ENCODE measurements around the gene SLC41A2. TPM values are rescaled to one million over a fixed set of nuclear protein-coding genes. Genes with fewer than 3 reads are reported as not detected.
"Not testable (repeated sequence)": the region's sequence is repeated elsewhere in the genome, so short reads cannot be mapped to it uniquely, and the experiment has no call there.

SLC41A2 gene
- polyA plus RNA-seq, 2 of the 4 experiments (the other 2 are of a cell fraction): 14.6 to 14.8 TPM

DNA sequence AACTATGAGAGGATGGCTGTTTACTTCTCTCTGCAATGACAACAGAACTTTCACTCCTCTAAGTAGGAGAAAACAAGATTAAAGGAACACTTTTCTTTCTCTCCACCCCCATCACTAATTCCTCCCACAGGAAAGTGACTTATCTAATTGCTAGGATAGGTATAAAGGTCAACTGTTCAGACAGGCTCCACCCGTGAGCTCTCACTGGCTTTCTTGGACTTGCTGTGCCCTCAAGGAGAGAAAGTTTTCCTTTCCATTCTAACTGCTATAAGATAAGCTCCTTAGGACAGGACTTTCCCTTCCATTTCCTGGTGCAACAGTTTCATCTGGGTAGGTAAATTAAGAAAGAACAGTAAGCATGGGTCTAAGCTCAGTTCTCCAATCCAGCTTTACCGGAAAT is 4.8 kb downstream of the SLC41A2 start:
- Histone ChIP-seq H3K27ac (peak overlapping the region; percentile 67 to 70), H3K4me3 (peak overlapping the region; percentile 22; the same call in 2 of the 3 replicates), H3K4me1 (peaks cover 51% of the 10 kb centered on the region), H3K9me3 (no peaks in the 10 kb centered on the region), H3K4me2 (peak overlapping the region; percentile 86)
- ATAC-seq (peak in 1 of 2 experiments; percentile 38; a peak in 3 of 6 replicates), DNase-seq (ENCODE audit: low read depth in 1 of 2, low spot score in 1 of 2) (peak in 1 of 2 experiments; percentile 64), FAIRE-seq (no peak)
- ChIA-PET CTCF (interaction anchor here (1.2 kb wide), 1 partner anchor 10 kb away, joined by 3 read pairs; no protein-coding TSS in a partner anchor), POLR2A (no interaction called here)
- 40% methylated on average over 2 of the region's 2 CpGs for WGBS (ENCODE audit: missing lambda C conversion rate)
- TF ChIP-seq EHMT2 (IDR thresholded peaks at IDR 0.05; ENCODE audit: low read depth) (no peak), ZSCAN20 (CRISPR knock-in tag; IDR thresholded peaks at IDR 0.05) (no peak), SMC3 (IDR thresholded peaks at IDR 0.05) (no peak), MAZ (IDR thresholded peaks at IDR 0.05; ENCODE audit: borderline replicate concordance, low read depth, low read length) (no peak), MAFK (IDR thresholded peaks at IDR 0.05; ENCODE audit: partially characterized antibody) (no peak)

DNA sequence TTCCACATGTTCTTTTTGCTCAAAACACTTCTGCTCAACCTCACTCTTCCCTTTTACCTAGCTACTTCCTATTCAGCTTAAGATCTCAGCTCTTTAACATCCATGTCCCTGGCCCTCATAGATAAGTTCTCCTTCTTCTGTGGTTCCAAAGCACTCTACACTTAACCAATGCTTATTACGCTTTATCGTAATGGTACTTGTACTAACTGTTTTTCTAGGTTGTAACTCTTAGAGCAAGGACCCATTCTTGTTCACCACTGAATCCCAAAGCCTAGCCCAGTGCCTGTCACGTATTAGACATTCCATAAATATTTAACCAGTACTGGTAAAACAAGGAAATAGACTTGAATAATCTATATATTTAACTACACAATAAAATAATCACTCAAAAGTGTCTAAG is 5.3 kb downstream of the SLC41A2 start:
- ATAC-seq (peak in 1 of 2 experiments; percentile 71; a peak in 3 of 6 replicates), DNase-seq (ENCODE audit: low read depth in 1 of 2, low spot score in 1 of 2) (peak in 1 of 2 experiments; percentile 60), FAIRE-seq (peak; percentile 56)
- Histone ChIP-seq H3K4me2 (peak overlapping the region; percentile 86), H3K4me1 (peaks cover 51% of the 10 kb centered on the region), H3K27ac (peak overlapping the region; percentile 67 to 70), H3K9me3 (no peaks in the 10 kb centered on the region), H3K4me3 (peak overlapping the region; percentile 22; the same call in 1 of the 3 replicates)
- WGBS (ENCODE audit: missing lambda C conversion rate): 28% methylated on average over 3 of the region's 3 CpGs
- POLR2A ChIA-PET: no interaction called here
- CTCF ChIA-PET: no interaction called here
- no peak for TF ChIP-seq FOXS1 (CRISPR knock-in tag; IDR thresholded peaks at IDR 0.05)
- TF ChIP-seq FOSB (CRISPR knock-in tag; IDR thresholded peaks at IDR 0.05): 0 out of 2 replicates have a peak, but pooled peaks have one; percentile 15
- TF ChIP-seq, protein P1, sequence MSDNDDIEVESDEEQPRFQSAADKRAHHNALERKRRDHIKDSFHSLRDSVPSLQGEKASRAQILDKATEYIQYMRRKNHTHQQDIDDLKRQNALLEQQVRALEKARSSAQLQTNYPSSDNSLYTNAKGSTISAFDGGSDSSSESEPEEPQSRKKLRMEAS (IDR thresholded peaks at IDR 0.05): 0 out of 2 replicates have a peak, but pooled peaks have one; percentile 21

DNA sequence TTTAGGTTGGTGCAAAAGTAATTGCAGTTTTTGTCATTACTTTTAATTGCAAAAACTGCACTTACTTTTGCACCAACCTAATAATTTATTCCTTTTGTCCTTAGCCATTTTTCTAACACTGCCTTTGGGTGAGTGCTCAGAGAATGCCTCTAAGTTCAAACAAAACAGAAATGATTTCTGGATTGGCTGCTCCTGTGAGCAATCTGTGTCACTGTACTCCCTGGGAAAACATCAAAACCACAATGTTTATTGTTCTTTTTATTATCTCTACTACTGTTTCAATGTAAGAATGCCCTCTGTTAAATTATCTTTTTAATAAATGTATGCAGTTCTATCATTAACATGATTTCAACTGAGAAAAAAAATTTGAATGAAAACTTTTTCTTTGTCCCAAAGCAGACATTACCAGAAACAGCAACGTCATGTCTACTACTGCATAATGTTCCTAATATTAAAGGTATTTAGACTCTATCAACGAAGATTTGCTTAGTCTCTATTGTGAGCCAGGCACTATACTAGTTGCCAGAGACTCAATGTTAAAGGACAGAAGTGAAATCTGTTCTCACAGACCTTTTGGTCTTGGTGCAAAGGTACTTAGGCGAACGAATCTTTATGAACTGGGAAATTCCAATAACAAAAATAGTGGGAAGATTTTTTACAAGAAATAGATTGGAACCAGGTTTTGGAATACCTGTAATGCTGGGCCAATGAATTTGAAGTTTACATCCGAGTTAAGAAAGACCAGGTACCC is 6.2 kb downstream of the SLC41A2 start:
- no peak for TF ChIP-seq NR3C1 (IDR thresholded peaks at IDR 0.05)
- TF ChIP-seq GATA3 (IDR thresholded peaks at IDR 0.05; ENCODE audit: borderline replicate concordance): no peak
- no peak for TF ChIP-seq RNF2 (IDR thresholded peaks at IDR 0.05; ENCODE audit: borderline replicate concordance, low read depth)
- no peak for TF ChIP-seq MAFK (IDR thresholded peaks at IDR 0.05; ENCODE audit: partially characterized antibody)
- no peak for TF ChIP-seq RFX5 (IDR thresholded peaks at IDR 0.05)
- ATAC-seq: no peak
- H3K9me3 ChIP-seq: no peaks in the 10 kb centered on the region
- 70% methylated on average over 5 of the region's 5 CpGs for WGBS (ENCODE audit: missing lambda C conversion rate)
- POLR2A ChIA-PET: no interaction called here
- peak overlapping the region; percentile 67 to 70; a peak in 3 of 6 replicates for H3K27ac ChIP-seq
- no peak for DNase-seq (ENCODE audit: low read depth in 1 of 2, low spot score in 1 of 2)
- H3K4me1 ChIP-seq: peaks cover 46% of the 10 kb centered on the region
- H3K4me3 ChIP-seq: no peak overlapping the region
- H3K4me2 ChIP-seq: peak overlapping the region; percentile 86
- CTCF ChIA-PET: no interaction called here
- FAIRE-seq: peak; percentile 7

DNA sequence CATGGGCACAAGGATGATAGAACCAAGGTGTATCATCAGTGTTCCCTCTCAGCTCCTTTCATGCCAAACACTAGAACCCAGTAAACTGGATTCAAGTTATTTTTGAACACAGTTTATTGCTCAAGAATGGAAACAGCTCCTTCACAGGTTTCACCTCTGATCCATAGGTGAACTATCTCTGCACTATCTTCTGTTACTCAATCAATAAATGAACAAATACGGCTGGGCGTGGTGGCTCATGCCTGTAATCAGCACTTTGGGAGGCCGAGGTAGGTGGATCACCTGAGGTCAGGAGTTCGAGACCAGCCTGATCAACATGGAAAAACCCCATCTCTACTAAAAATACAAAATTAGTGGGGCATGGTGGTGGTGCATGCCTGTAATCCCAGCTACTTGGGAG is 9.4 kb downstream of the SLC41A2 start:
- CTCF ChIA-PET: interaction anchor here (1.2 kb wide), 1 partner anchor 11 kb away, joined by 4 read pairs; no protein-coding TSS in a partner anchor
- WGBS (ENCODE audit: missing lambda C conversion rate): 90% methylated on average over 4 of the region's 4 CpGs
- H3K4me3 ChIP-seq; H3K9me3 ChIP-seq; FAIRE-seq; POLR2A ChIA-PET; DNase-seq (ENCODE audit: low read depth in 1 of 2, low spot score in 1 of 2); H3K27ac ChIP-seq; H3K4me2 ChIP-seq; ATAC-seq: not testable (repeated sequence)
- peaks cover 32% of the 10 kb centered on the region for H3K4me1 ChIP-seq

DNA sequence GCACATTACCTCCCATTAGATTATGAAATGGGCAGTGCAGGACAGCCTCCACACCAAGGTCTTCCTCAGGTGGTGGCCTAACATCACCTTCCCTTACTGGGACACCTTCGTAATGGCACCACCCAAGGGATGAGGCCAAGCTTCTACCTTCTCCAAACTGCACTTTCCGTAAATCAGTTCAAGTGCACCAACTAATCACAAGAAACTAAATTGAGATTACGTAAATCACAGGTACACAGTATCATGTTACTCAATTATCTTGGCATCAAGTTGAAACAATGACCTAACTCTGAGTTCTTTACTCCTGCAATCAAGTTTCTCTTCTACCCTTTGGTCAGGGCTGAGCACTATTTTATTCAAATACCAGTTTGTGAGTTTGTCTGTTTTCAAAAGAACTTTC is 13.8 kb downstream of the SLC41A2 start:
- ATAC-seq (no peak), DNase-seq (ENCODE audit: low read depth in 1 of 2, low spot score in 1 of 2) (no peak), FAIRE-seq (no peak)
- Histone ChIP-seq H3K9me3 (no peaks in the 10 kb centered on the region), H3K27ac (no peak overlapping the region), H3K4me2 (no peak overlapping the region), H3K4me1 (no peaks in the 10 kb centered on the region), H3K4me3 (no peak overlapping the region)
- ChIA-PET CTCF (interaction anchor here (1.2 kb wide), 1 partner anchor 10 kb away, joined by 3 read pairs; no protein-coding TSS in a partner anchor), POLR2A (no interaction called here)
- WGBS (ENCODE audit: missing lambda C conversion rate): 93% methylated on average over 3 of the region's 3 CpGs
- no peak for TF ChIP-seq PHF8 (IDR thresholded peaks at IDR 0.05; ENCODE audit: borderline replicate concordance, low read depth)
- TF ChIP-seq, protein P2, sequence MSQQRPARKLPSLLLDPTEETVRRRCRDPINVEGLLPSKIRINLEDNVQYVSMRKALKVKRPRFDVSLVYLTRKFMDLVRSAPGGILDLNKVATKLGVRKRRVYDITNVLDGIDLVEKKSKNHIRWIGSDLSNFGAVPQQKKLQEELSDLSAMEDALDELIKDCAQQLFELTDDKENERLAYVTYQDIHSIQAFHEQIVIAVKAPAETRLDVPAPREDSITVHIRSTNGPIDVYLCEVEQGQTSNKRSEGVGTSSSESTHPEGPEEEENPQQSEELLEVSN (IDR thresholded peaks at IDR 0.05; ENCODE audit: borderline replicate concordance, low read depth): no peak
- TF ChIP-seq, protein P3, sequence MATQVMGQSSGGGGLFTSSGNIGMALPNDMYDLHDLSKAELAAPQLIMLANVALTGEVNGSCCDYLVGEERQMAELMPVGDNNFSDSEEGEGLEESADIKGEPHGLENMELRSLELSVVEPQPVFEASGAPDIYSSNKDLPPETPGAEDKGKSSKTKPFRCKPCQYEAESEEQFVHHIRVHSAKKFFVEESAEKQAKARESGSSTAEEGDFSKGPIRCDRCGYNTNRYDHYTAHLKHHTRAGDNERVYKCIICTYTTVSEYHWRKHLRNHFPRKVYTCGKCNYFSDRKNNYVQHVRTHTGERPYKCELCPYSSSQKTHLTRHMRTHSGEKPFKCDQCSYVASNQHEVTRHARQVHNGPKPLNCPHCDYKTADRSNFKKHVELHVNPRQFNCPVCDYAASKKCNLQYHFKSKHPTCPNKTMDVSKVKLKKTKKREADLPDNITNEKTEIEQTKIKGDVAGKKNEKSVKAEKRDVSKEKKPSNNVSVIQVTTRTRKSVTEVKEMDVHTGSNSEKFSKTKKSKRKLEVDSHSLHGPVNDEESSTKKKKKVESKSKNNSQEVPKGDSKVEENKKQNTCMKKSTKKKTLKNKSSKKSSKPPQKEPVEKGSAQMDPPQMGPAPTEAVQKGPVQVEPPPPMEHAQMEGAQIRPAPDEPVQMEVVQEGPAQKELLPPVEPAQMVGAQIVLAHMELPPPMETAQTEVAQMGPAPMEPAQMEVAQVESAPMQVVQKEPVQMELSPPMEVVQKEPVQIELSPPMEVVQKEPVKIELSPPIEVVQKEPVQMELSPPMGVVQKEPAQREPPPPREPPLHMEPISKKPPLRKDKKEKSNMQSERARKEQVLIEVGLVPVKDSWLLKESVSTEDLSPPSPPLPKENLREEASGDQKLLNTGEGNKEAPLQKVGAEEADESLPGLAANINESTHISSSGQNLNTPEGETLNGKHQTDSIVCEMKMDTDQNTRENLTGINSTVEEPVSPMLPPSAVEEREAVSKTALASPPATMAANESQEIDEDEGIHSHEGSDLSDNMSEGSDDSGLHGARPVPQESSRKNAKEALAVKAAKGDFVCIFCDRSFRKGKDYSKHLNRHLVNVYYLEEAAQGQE (IDR thresholded peaks at IDR 0.05): no peak
- TF ChIP-seq, protein P4, sequence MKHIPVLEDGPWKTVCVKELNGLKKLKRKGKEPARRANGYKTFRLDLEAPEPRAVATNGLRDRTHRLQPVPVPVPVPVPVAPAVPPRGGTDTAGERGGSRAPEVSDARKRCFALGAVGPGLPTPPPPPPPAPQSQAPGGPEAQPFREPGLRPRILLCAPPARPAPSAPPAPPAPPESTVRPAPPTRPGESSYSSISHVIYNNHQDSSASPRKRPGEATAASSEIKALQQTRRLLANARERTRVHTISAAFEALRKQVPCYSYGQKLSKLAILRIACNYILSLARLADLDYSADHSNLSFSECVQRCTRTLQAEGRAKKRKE (CRISPR knock-in tag; IDR thresholded peaks at IDR 0.05; ENCODE audit: low read depth): no peak
- no peak for TF ChIP-seq FOSL2 (IDR thresholded peaks at IDR 0.05)
- TF ChIP-seq FOSL2 (CRISPR knock-in tag; IDR thresholded peaks at IDR 0.05): no peak
- TF ChIP-seq RCOR1 (IDR thresholded peaks at IDR 0.05; ENCODE audit: low read depth, low read length): no peak
- TF ChIP-seq POLR2AphosphoS2 (conservative IDR thresholded peaks at IDR 0.05; ENCODE audit: low read length): no peak
